Measurements from ENCODE around the gene SGSM2. TPM values are rescaled to one million over a fixed set of nuclear protein-coding genes. Genes with fewer than 3 reads are reported as not detected.

Gene SGSM2
- total RNA-seq, 1 experiment from 2014 or later = 62.0 TPM

- peaks cover 29% of the 10 kb centered on the region for H3K79me2 ChIP-seq (ENCODE audit: low read depth)
- H3K36me3 ChIP-seq (ENCODE audit: low read depth) = no peaks in the 10 kb centered on the region
- peak; percentile 97 to 100 for DNase-seq
- ChIA-PET POLR2A (ENCODE audit: unreplicated experiment) (interaction anchor here (0.6 to 1.0 kb wide), 6 partner anchors 9 to 597 kb away, joined by 4 to 26 read pairs (median 6); no protein-coding TSS in a partner anchor), CTCF (interaction anchor here (0.6 to 1.7 kb wide), 3 partner anchors 19 to 642 kb away, joined by 3 to 4 read pairs (median 4); no protein-coding TSS in a partner anchor)
- peak overlapping the region; percentile 99 for H3K4me2 ChIP-seq
- H3F3A ChIP-seq (ENCODE audit: insufficient read depth, low read depth) = peaks cover 59% of the 10 kb centered on the region
- H2AFZ ChIP-seq = peak overlapping the region; percentile 77
- no peaks in the 10 kb centered on the region for H3K9me3 ChIP-seq (ENCODE audit: insufficient read depth, low read depth)
- no peaks in the 10 kb centered on the region for H3K27me3 ChIP-seq (ENCODE audit: insufficient read depth, low read depth)
- H3K9me2 ChIP-seq (ENCODE audit: insufficient read depth) = no peaks in the 10 kb centered on the region
- BruUV-seq (replicated peaks) = no TSS peak
- peaks cover 65% of the 10 kb centered on the region for H3K4me1 ChIP-seq (replicated peaks; ENCODE audit: insufficient read depth)
- H4K20me1 ChIP-seq (ENCODE audit: insufficient read depth) = 0 out of 2 replicates have a peak, but pooled peaks cover 7% of the 10 kb centered on the region
- TF ChIP-seq EZH2 (IDR thresholded peaks at IDR 0.05; ENCODE audit: low read depth) (no peak), CTCF (conservative IDR thresholded peaks at IDR 0.05) (no peak)
- H3K4me3 ChIP-seq = peak overlapping the region; percentile 96
- intact Hi-C loops (cut with micrococcal nuclease; ENCODE audit: unreplicated experiment) = loop anchor here (1.0 to 10.0 kb wide), 8 partner anchors 9 to 757 kb away; partner anchors contain the start of genes RILP, SCARF1, SMG6 and SRR
- H3K27ac ChIP-seq = peak overlapping the region; percentile 96
Measured at GRCh38 chr17:2401426-2402221, 64.3 kb downstream of the SGSM2 start.

- H3K9me2 ChIP-seq (ENCODE audit: insufficient read depth) = no peaks in the 10 kb centered on the region
- intact Hi-C loops (cut with micrococcal nuclease; ENCODE audit: unreplicated experiment) = loop anchor here (5.0 to 10.0 kb wide), 4 partner anchors 100 to 758 kb away; partner anchors contain the start of genes RILP, SCARF1, SMG6 and SRR
- peak overlapping the region; percentile 96 for H3K27ac ChIP-seq
- H3F3A ChIP-seq (ENCODE audit: insufficient read depth, low read depth) = peaks cover 59% of the 10 kb centered on the region
- TF ChIP-seq EZH2 (IDR thresholded peaks at IDR 0.05; ENCODE audit: low read depth) (no peak), CTCF (conservative IDR thresholded peaks at IDR 0.05) (no peak)
- no peaks in the 10 kb centered on the region for H3K27me3 ChIP-seq (ENCODE audit: insufficient read depth, low read depth)
- H3K4me3 ChIP-seq = peak overlapping the region; percentile 96
- H3K9me3 ChIP-seq (ENCODE audit: insufficient read depth, low read depth) = no peaks in the 10 kb centered on the region
- 0 out of 2 replicates have a peak, but pooled peaks cover 7% of the 10 kb centered on the region for H4K20me1 ChIP-seq (ENCODE audit: insufficient read depth)
- H3K79me2 ChIP-seq (ENCODE audit: low read depth) = peaks cover 25% of the 10 kb centered on the region
- no peaks in the 10 kb centered on the region for H3K36me3 ChIP-seq (ENCODE audit: low read depth)
- ChIA-PET POLR2A (ENCODE audit: unreplicated experiment) (interaction anchor here (0.6 to 0.7 kb wide), 4 partner anchors 26 to 596 kb away, joined by 4 to 18 read pairs (median 6); no protein-coding TSS in a partner anchor), CTCF (interaction anchor here (0.5 to 0.6 kb wide), 2 partner anchors 23 to 49 kb away, joined by 3 read pairs; no protein-coding TSS in a partner anchor)
- peak overlapping the region; percentile 92 for H3K4me2 ChIP-seq
- no peak for DNase-seq
- no peak overlapping the region for H2AFZ ChIP-seq
- TSS peak; percentile 7 for BruUV-seq (replicated peaks)
- peaks cover 61% of the 10 kb centered on the region for H3K4me1 ChIP-seq (replicated peaks; ENCODE audit: insufficient read depth)
Measured at GRCh38 chr17:2402544-2402943, 65.2 kb downstream of the SGSM2 start.

GRCh38 chr17:2403044-2403443 is 65.7 kb downstream of the SGSM2 start:
- intact Hi-C loops (cut with micrococcal nuclease; ENCODE audit: unreplicated experiment) = loop anchor here (5.0 to 10.0 kb wide), 4 partner anchors 101 to 758 kb away; partner anchors contain the start of genes RILP, SCARF1, SMG6 and SRR
- no peak overlapping the region for H2AFZ ChIP-seq
- H3K79me2 ChIP-seq (ENCODE audit: low read depth) = peaks cover 20% of the 10 kb centered on the region
- TF ChIP-seq CTCF (conservative IDR thresholded peaks at IDR 0.05) = no peak
- TF ChIP-seq EZH2 (IDR thresholded peaks at IDR 0.05; ENCODE audit: low read depth) = no peak
- no peaks in the 10 kb centered on the region for H3K9me2 ChIP-seq (ENCODE audit: insufficient read depth)
- ChIA-PET POLR2A (ENCODE audit: unreplicated experiment) (no interaction called here), CTCF (interaction anchor here (0.5 kb wide), 1 partner anchor 50 kb away, joined by 3 read pairs; no protein-coding TSS in a partner anchor)
- H3K36me3 ChIP-seq (ENCODE audit: low read depth) = no peaks in the 10 kb centered on the region
- BruUV-seq (replicated peaks) = no TSS peak
- no peak overlapping the region for H3K4me3 ChIP-seq
- H3K4me1 ChIP-seq (replicated peaks; ENCODE audit: insufficient read depth) = peaks cover 61% of the 10 kb centered on the region
- peak overlapping the region; percentile 92 for H3K4me2 ChIP-seq
- no peaks in the 10 kb centered on the region for H3K27me3 ChIP-seq (ENCODE audit: insufficient read depth, low read depth)
- H4K20me1 ChIP-seq (ENCODE audit: insufficient read depth) = 0 out of 2 replicates have a peak, but pooled peaks cover 6% of the 10 kb centered on the region
- peak in 1 of 2 experiments; percentile 22 for DNase-seq
- H3F3A ChIP-seq (ENCODE audit: insufficient read depth, low read depth) = peaks cover 59% of the 10 kb centered on the region
- no peaks in the 10 kb centered on the region for H3K9me3 ChIP-seq (ENCODE audit: insufficient read depth, low read depth)
- H3K27ac ChIP-seq = 0 out of 2 replicates have a peak overlapping the region, but pooled peaks have one; percentile 98
